MM.1S (cell line): ENCODE results near the gene MBOAT2.
"Not testable (repeated sequence)": the region's sequence is repeated elsewhere in the genome, so short reads cannot be mapped to it uniquely, and the experiment has no call there.

Source experiments
- DNase-seq: peaks from one replicate; pipeline ENCODE4 v3.0.0-alpha.2; 2015
- H2AFZ ChIP-seq: fragments of 300-600 bp; sonication (generic); 2 replicates; pipeline ENCODE4 v1.6.0; 2016; ENCODE audit warnings: antibody characterized with exemption, low read length
- H3F3A ChIP-seq: fragments of 300-600 bp; sonication (generic); 2 replicates; pipeline ENCODE4 v1.6.1; 2016; ENCODE audit warnings: mild to moderate bottlenecking, antibody characterized with exemption, low read length, moderate library complexity, mixed read lengths; ENCODE audit not compliant: insufficient read depth
- H3K27ac ChIP-seq: fragments of 300-600 bp; sonication (generic); 2 replicates; pipeline ENCODE4 v1.5.1; 2016; ENCODE audit warnings: mild to moderate bottlenecking, low read length
- H3K27me3 ChIP-seq: fragments of 300-600 bp; sonication (generic); replicated peaks from 2 replicates; pipeline ENCODE4 v1.6.0; 2016; ENCODE audit warnings: low read length; ENCODE audit not compliant: insufficient read depth
- H3K36me3 ChIP-seq: fragments of 300-600 bp; sonication (generic); replicated peaks from 2 replicates; pipeline ENCODE4 v1.6.1; 2016; ENCODE audit warnings: mild to moderate bottlenecking, low read length, mixed read lengths; ENCODE audit not compliant: insufficient read depth
- H3K4me1 ChIP-seq: fragments of 300-600 bp; sonication (generic); 2 replicates; pipeline ENCODE4 v1.6.1; 2016; ENCODE audit warnings: low read length, mixed read lengths
- H3K4me2 ChIP-seq: fragments of 300-600 bp; sonication (generic); 2 replicates; pipeline ENCODE4 v1.6.0; 2016; ENCODE audit warnings: low read depth, low read length
- H3K4me3 ChIP-seq: fragments of 300-600 bp; sonication (generic); 2 replicates; pipeline ENCODE4 v1.5.1; 2016; ENCODE audit warnings: low read length, mixed read lengths
- H3K79me2 ChIP-seq: fragments of 300-600 bp; sonication (generic); 2 replicates; pipeline ENCODE4 v1.6.1; 2016; ENCODE audit warnings: mixed run types, low read length, mixed read lengths
- H3K9ac ChIP-seq: fragments of 300-600 bp; sonication (generic); 2 replicates; pipeline ENCODE4 v1.6.1; 2016; ENCODE audit warnings: low read length, mixed read lengths
- H3K9me2 ChIP-seq: fragments of 300-600 bp; sonication (generic); replicated peaks from 2 replicates; pipeline ENCODE4 v1.6.1; 2016; ENCODE audit warnings: mild to moderate bottlenecking, low read length, mixed read lengths; ENCODE audit not compliant: insufficient read depth
- H3K9me3 ChIP-seq: fragments of 300-600 bp; sonication (generic); replicated peaks from 2 replicates; pipeline ENCODE4 v1.6.1; 2016; ENCODE audit warnings: mild to moderate bottlenecking, low read length, mixed read lengths; ENCODE audit not compliant: insufficient read depth
- H4K20me1 ChIP-seq: fragments of 300-600 bp; sonication (generic); 2 replicates; pipeline ENCODE4 v1.6.1; 2016; ENCODE audit warnings: mild to moderate bottlenecking, low read length, moderate library complexity, mixed read lengths; ENCODE audit not compliant: insufficient read depth
- CTCF ChIP-seq: fragments of 300-600 bp; sonication (generic); IDR thresholded peaks from 2 replicates; pipeline ENCODE4 v1.5.1; 2016; ENCODE audit warnings: antibody characterized with exemption, low read length, mixed read lengths
- EZH2 ChIP-seq: fragments of 300-600 bp; sonication (generic); optimal IDR thresholded peaks from 2 replicates; pipeline ENCODE3; 2017; ENCODE audit warnings: low read depth, mild to moderate bottlenecking, antibody characterized with exemption, low read length, mixed read lengths
- EZH2phosphoT487 ChIP-seq: fragments of 300-600 bp; sonication (generic); IDR thresholded peaks from 2 replicates; pipeline ENCODE4 v1.6.1; 2018; ENCODE audit warnings: antibody characterized with exemption, low read length

The MBOAT2 gene

GRCh38 chr2:8922431-8922830 lies 81.1 kb downstream of the MBOAT2 start:
- peaks cover 17% of the 10 kb centered on the region for H3F3A ChIP-seq
- no peaks in the 10 kb centered on the region for H3K79me2 ChIP-seq
- H3K4me2 ChIP-seq, result peak overlapping the region; percentile 47
- H3K9me2 ChIP-seq, result no peaks in the 10 kb centered on the region
- H2AFZ ChIP-seq, result 0 out of 2 replicates have a peak overlapping the region, but pooled peaks have one; percentile 43
- H3K4me1 ChIP-seq, result peaks cover 29% of the 10 kb centered on the region
- H3K9ac ChIP-seq, result peak overlapping the region; percentile 4; the same call in 1 of the 2 replicates
- H4K20me1 ChIP-seq, result no peaks in the 10 kb centered on the region
- H3K36me3 ChIP-seq, result no peaks in the 10 kb centered on the region
- H3K9me3 ChIP-seq, result no peaks in the 10 kb centered on the region
- H3K4me3 ChIP-seq, result no peak overlapping the region
- H3K27me3 ChIP-seq, result no peaks in the 10 kb centered on the region
- H3K27ac ChIP-seq, result peak overlapping the region; percentile 80
- TF ChIP-seq EZH2phosphoT487, result no peak
- no peak for TF ChIP-seq CTCF
- TF ChIP-seq EZH2, result no peak
- DNase-seq, result no peak

GRCh38 chr2:8918412-8918811 lies 85.1 kb downstream of the MBOAT2 start:
- TF ChIP-seq CTCF, result no peak
- TF ChIP-seq EZH2, result no peak
- Histone ChIP-seq H3K9me3 (no peaks in the 10 kb centered on the region), H3K4me2 (no peak overlapping the region), H3K36me3 (no peaks in the 10 kb centered on the region), H3K4me3 (no peak overlapping the region), H3K9ac (no peak overlapping the region), H3K4me1 (peaks cover 15% of the 10 kb centered on the region), H4K20me1 (no peaks in the 10 kb centered on the region), H3F3A (peaks cover 12% of the 10 kb centered on the region), H2AFZ (no peak overlapping the region), H3K79me2 (no peaks in the 10 kb centered on the region), H3K27ac (no peak overlapping the region), H3K9me2 (no peaks in the 10 kb centered on the region), H3K27me3 (no peaks in the 10 kb centered on the region)
- DNase-seq, result no peak

- DNase-seq, result no peak
- Histone ChIP-seq H3K27ac (no peak overlapping the region), H2AFZ (no peak overlapping the region), H3F3A (no peaks in the 10 kb centered on the region), H3K36me3 (no peaks in the 10 kb centered on the region), H3K4me1 (no peaks in the 10 kb centered on the region), H3K9me2 (no peaks in the 10 kb centered on the region), H3K79me2 (no peaks in the 10 kb centered on the region), H3K9ac (no peak overlapping the region), H3K27me3 (no peaks in the 10 kb centered on the region), H4K20me1 (no peaks in the 10 kb centered on the region), H3K4me2 (no peak overlapping the region), H3K9me3 (no peaks in the 10 kb centered on the region), H3K4me3 (no peak overlapping the region)
- TF ChIP-seq CTCF (no peak), EZH2 (no peak), EZH2phosphoT487 (no peak)
Measured at GRCh38 chr2:8915941-8916340, 87.5 kb downstream of the MBOAT2 start.

GRCh38 chr2:8913767-8914166 lies 89.7 kb downstream of the MBOAT2 start:
- not testable (repeated sequence) for H3K9me3 ChIP-seq, H3K9ac ChIP-seq

More at GRCh38 chr2:8913767-8914166, 89.7 kb downstream of the MBOAT2 start:
- not testable (repeated sequence) for DNase-seq, H3K4me2 ChIP-seq, H3K36me3 ChIP-seq, H3F3A ChIP-seq, H3K4me3 ChIP-seq, H2AFZ ChIP-seq, H3K79me2 ChIP-seq, H4K20me1 ChIP-seq, H3K4me1 ChIP-seq, H3K27ac ChIP-seq, H3K9me2 ChIP-seq, H3K27me3 ChIP-seq
